NCI-H748 (cell line): ENCODE measurements around the gene MESD.

ENCODE experiments used
- DNase-seq: peaks from one replicate; lab custom pipeline; 2025; ENCODE audit not compliant: unreplicated experiment; lab: John Stamatoyannopoulos, UW

The MESD gene

DNA sequence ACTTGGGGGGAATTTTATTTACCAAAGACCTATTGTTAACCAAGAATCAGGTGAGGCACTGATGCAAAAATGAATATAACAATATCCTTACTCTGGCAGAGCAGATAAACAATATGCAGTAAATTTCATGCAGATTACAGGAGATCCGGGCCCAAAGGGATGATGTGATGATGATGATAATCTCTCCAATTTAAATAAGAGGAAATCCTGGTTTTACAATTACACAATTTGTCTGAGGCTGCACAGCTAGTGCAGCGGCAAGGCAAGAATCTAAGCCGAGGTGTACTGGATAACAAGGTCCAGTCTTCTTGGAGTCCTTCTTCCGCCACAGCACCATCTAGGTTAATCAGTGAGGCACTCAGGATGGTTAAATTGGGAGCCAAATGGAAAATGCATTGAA, 2.4 kb upstream of the MESD start:
- no peak for DNase-seq

DNA sequence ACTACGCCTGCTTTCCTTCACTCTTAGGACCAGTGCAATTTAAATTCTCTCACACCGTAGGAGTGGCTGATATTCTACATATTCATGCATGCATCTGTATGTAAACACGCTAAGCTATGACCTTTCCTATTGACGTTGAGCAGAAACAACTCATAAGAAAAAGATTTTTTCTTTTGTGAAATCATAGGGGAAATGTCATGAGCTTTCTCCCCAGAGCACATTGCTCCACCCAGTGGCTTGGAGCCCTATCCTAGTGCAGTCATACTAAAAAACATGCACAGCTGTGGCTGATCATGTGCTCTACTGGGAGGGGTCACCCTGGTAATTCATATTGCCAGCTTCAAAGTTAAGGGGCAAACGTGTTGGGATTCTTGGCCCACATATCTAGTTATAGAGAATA, 1.8 kb upstream of the MESD start:
- DNase-seq = no peak

DNA sequence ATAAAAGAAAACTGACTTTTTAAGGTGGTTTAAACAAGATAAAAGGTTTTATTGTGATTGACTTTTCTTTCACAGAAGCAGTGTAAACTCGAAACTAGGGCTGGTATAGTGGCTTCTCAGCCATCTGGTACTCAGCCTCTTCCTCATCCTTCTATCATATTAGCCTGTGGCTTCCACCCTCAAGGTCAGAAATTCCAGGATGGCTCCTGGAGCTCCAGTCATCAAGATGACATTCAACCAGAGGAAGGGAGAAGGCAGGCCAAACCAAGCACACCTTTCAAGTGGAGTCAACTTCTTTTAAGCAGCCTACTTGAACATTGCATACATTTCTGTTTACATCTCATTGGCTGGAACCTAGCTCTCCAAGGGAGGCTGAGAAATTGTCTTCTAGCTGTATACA, 1.3 kb upstream of the MESD start:
- no peak for DNase-seq

DNA sequence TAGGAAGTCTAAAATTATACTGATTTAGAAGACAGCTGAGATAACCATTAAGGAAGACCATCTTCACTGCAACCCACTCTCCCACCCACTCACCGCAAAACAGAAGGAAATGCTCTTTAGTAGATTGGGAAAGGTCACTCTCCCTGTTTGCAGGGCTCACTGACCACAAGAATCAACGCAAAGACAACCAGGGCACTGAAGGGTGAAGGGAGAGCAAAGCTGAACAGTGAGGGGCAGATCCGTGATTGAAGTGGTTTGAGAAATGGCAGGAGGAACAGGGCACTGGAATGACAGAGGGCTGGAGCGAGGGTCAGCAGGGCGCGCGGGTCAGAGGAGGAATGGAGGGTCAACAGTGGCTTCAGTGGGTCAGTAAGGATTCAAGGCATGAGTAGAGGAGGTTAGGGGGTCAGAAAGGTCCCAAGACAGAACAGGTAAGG, 520 bp downstream of the MESD start:
- no peak for DNase-seq

DNA sequence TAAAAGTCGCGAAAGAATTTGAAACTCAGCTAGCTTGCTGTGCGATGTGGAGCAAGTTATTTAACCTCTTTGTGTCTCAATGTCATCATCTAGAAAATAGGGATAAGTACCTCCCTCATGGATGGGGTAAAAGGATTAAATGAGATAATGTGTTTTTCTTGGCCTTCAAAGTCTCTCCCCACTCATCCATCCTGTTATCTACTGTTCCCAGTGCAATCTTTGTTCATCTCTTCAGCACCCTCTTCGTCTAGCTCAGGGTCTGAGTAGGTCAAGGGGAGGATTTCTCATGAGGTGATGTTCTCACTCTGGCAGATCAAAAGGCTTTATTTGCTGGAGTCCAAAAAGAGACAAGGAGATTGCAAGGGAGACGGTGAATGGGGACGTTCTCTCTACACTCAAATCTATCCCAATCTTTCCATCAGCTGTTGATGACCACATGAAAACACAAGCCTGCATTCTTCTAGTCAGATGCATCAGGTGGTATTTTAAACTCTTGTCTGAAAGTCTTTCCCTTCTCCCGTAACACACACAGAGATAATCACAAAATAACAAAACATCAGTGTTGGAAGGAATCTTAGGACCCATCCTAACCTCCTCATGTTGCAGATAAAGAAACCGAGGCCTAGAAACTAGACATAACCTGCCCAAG, 1.3 kb downstream of the MESD start:
- no peak for DNase-seq

DNA sequence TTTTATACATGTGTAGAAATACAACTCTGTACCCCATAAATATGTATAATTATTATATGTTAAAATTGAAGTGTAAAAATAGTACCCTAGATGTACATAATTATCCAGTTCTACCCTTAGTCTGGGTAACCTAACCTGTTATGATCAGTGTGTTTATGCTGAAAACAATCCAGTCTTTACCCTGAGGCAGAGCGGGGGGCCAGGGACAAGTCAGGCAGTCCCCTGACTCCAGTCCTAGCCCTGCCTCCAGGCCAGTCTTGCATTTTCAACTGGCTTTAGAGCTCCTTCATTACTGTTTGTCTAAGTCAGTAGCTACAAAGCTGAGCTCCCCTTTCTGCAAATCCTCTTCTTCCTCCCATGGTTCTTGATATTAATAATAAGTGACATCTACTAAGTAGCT, 3.1 kb downstream of the MESD start:
- DNase-seq = no peak

DNA sequence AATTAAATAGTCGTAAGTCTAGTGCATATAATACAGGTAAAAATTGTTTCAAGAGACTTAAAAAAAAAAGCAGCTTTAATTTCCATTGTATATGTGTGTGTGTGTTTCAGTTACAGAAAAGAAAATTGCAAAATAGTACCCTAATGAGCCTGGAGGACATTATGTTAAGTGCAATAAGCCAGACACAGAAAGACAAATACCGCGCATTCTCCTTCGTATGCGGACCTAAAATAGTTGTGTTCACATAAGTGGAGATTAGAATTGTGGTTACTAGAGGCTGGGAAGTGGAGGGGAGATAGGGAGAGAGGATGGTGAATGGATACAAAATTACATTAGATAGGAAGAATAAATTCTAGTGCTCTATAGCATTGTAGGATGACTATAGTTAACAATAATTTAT, 3.6 kb downstream of the MESD start:
- peak; percentile 6 for DNase-seq

DNA sequence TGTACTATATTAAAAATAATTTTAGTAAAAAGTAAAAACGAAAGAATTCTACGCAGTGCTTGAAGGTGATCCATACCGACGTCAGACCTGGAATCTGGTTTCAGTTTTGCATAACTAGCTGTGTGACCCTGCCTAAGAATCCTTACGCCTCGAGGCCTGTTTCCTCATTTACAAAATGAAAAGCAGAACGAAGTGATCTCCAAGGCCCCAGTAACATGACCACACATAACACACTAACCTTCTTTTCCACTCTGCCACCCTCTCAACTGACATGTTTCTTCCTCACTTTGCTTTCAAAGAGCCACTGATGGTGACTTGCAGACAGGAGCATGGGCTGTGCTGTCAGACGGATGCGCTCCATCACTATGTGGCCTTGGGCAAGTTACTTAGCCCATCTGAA, 4.8 kb downstream of the MESD start:
- DNase-seq = no peak

DNA sequence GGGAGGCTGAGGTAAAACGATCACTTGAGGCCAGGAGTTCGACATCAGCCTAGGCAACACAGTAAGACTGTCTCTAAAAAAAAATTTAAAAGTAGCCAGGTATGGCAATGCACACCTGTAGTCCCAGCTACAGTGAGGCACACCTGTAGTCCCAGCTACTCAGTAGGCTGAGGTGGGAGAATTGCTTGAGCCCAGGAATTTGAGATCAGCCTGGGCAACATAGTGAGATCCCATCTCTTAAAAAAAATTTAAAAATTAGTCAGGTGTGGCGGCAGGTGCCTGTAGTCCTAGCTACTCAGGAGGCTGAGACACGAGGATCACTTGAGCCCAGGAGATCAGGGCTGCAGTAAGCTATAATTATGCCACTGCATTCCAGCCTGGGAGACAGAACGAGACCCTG, 6.8 kb downstream of the MESD start:
- DNase-seq = no peak

DNA sequence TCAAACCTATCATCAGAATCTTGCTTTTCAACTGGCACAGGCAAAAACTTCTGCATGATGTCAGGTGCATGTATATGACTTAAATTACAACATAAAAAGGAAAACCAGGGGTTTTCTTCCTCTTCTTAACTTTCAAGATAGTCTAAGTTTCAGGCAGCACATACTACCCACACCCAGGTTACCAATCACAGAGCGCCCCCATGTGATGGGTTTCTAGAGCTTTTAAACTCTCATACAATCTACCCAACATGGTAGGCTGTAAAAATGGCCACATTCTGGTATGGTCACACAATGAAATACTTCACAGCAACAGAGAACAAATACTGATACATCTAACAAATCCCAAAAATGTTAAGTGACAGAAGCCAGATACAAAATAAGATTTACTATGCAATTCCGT, 7.4 kb downstream of the MESD start:
- DNase-seq = no peak

DNA sequence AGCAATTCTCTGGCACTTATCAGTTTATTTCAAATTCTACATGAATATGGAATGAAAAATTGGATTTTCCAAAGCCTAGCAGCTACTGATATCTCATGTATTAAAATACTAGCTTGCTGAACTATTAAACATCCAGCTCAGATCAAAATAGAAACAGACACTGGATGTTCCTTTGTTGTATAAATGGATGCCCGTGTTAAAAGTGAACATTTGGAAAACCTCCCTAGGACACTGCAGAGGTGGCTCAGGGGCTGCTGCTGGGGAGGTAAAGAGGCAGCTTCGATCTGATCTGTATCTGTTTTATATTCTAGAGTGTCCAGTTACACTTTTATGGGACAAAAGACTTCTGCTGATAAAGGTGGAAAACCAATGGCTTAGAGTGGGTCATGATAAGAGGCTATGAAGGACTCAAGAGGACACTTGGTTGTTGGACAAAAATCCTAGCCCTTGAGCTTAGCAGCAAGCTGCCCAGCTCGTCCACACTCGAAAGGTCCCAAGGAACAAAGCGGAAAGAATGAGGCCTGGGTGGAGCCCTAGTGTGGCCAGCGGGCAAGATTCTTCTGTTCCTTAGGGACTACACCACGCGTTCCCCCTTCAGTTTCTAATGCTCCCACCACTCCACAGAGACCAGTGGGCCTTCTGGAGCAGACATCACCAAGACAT, 9.9 kb downstream of the MESD start:
- DNase-seq = no peak

DNA sequence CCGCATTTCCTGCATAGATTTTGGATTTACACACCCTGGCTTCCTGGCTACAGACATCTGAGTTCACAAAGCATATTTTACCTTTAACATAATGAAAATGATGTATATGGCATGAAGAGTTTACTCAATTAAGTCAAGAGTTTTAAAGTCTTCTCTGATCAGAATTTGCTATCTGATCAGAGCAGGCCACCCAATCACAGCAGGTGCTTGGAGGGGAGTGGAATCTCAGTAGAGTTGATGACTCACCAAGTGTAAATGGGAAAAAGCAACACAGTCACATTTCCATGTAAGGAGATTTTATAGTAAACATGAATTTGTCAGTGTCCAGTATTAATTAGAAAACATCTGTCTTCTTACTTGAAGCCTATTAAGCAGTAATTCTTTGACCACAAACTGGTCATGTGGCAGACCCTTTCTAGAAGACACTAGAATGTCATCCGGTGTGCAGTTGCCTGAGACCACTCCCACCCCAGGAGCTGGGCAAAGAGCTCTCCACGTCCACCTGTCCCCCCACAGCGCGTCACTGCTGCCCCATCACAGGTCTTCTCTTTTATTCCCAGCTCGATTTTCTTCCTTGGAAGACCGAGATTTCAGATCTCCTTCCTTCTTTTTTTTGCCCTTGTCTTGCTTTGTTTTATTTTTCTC, 10.8 kb downstream of the MESD start:
- DNase-seq = no peak

DNA sequence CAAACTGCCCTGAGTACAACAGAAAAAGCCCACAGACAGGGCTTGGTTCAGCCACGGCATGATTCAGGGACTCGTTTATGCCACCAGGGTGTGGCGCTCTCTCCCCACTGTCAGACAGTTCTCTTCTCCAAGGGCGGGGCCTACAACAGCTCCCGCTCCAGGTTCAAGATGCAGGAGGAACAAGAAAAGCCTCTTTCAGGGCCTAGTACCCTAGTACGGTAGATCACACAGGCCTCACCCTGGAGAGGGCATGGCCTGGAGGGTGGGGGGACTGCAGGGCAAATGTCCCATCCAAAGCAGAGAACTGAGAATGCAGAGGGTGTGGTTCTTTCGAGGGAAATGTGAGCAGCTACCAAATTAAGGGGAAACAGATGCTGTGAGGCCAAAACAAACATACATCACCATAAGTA, 12.0 kb downstream of the MESD start:
- DNase-seq = peak; percentile 63

DNA sequence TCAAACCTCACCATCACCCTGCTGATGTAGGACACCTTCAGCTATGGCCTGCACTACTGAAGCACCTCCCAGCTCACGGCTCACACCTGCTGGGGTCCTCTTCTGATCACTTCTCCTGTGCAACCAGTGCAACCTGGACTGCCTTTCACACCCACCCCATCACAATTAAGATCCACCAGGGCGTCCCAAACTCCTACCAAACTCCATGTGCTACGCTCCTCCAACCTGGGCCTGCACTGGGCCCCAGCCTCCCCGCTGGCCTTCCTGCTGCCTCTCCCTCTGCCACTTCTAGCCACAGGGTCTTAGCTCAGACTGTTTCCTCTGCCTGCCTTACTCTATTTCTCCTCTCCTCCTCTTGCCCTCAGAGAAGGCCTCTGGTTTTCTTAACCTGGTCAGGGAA, 12.8 kb downstream of the MESD start:
- no peak for DNase-seq

DNA sequence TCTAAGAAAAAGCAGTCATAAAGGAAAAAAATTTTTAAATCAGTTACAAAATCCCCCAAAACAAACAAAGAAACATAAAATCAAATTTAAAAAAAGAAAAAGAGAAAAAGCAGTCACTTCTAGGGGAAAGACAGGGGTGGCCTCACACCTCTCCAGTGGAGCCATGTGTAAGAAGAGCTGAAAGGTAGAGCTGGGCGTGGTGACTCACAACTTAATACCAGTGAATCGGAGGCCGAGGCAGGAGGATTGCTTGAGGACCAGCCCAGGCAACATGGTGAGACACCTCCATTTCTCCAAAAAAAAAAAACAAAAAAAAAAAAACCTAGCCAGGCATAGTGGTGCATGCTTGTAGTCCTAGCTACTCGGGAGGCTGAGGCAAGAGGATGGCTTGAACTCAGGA, 14.7 kb downstream of the MESD start:
- no peak for DNase-seq

DNA sequence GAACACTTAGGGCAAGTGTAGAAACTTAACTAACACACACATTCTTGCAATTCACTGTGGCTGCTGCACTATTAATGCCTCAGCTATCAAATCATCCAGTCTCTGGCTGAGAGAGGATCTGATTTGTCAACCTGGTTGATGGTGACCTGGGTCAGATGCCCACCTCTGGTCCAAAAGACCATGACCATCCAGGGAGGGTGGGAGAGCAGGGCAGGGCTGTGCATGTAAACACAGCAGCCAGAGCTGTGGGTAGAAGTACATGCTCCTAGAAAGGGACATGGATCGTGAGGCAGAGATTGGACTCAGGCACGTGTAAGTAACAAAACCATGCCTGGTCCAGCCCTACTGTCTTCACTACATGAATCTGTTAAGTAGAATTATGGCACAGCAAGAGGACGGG, 17.3 kb downstream of the MESD start:
- DNase-seq = no peak

DNA sequence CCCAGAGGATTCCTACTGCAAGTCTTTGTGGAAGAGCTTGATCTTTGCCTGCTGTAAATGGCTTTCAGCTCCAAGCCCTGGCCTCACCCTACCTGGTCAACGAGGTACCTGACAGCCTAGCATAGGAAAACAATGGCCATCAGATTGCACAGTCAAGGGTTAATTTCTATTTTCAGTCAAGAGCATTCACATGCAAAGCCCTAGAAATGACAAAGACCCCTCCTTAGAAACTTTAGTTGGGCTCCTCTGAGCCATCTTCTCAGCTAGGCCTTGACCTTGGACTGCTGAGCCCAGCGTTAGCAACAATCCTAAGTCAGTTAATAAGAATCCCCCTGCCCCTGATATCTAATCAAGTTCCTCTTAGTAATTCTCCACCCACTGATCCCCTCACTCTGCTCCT, 18.5 kb downstream of the MESD start:
- no peak for DNase-seq

DNA sequence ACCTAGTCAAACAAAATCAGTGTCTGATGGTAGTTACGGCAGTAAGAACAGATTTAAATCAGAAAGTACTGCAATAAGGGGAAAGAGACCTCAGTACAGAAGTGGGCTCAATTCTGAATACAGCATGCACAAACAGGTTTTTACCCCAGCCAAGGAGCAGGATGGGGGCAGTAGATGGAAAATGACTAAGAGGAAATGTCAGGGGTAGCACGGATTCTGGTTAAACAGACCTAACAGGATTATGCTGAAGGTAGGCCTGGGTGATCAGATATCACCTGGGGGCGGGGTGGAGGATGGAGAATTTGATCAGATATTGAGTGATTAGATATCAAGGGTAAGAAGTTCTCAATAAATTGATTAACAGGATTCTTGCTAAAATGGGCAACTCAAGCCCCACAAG, 19.0 kb downstream of the MESD start:
- DNase-seq = no peak

DNA sequence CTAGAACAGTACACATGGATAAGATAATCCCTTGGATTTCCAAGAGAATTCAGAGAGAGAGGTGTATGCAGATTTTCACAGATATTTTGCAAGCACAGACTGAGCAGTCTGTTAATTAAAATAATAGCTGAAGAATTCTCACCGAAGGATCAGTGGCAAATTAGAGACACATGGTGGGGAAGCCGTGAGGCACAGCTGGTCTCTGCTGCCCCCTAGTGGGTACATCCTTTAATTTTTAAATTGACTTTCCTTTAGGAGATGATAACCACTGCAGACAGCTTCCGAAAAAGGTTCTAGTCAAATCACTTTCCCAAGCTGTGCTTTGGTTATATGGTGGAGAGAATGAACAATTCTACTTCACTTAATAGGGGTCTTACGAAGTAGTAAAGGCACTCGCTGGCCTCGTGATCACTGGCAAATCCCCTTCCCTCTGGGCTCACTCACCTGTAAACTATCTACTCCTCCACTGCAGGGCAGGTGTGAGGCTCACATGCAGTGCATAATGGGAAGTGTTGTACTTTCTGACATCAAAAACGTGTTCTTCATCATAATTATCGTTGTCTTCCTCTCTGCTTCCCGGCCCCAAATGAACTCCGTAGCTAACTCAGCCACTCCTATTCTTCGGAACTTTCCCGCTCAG, 19.5 kb downstream of the MESD start:
- DNase-seq = peak; percentile 55

DNA sequence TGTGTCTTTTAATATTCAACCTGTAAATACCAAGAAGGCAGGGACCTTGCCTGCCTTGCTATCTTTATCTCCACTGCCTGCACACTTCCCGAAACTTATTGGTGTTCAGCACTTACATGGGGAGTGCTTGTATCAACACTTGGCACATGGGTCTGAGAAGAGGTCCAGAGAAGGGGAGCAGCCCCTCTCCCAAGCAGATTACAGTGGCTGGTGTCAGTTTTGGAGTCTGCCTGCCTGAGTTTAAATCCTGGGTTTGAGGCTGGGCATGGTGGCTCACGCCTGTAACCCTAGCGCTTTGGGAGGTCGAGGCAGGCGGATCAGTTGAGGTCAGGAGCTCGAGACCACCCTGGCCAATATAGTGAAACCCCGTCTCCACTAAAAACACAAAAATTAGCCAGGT, 20.3 kb downstream of the MESD start:
- DNase-seq = no peak

DNA sequence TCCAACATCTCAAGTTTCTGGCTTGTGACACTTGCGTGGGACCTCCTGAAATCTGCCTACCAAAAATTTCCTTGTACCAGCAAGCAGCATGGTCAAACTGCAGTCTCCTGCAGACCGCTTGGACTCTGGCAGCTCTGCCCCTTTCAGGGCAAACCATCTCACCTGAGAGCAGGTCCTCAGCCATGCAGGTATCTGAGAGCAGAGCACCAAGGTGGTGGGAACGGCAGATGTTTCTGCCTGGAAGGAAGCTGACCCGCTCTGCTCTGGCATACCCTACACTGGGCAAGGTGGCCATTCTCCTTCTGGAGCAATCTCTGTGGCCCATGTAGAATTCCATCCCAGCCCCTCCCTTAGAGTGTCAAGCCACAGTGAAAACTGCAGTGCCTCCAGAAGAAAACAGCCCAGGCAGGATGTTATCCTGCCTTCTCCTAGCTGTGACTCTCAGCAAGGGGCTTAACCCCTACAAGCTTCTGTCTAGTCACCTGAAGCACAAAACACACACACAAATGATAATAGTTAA, 21.6 kb downstream of the MESD start:
- no peak for DNase-seq

DNA sequence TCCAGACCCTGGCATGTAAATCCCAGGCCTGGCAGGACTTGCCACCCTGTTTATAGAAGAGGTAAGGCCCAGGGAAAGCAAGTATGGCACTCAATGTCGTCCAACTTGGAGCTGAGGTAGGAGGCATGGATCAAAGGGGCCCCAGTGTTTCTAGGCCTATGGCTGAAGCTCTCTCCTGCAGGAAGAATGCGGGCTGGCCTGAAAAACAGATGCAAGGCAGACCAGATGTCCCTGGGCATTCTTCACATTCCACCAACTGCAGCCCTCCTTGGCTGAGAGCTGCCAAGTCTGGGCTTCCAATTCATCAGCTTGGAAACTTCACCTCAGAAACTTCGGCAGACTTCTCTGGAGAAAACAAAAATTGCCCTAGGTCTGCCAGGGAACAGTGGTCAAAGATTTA, 22.2 kb downstream of the MESD start:
- DNase-seq = no peak
